OCI-M2 (cell line): ENCODE measurements around the gene RARB.

ENCODE experiments used
- DNase-seq: peaks from one replicate; lab custom pipeline; 2025; ENCODE audit not compliant: unreplicated experiment; lab: John Stamatoyannopoulos, UW

The RARB gene

DNA sequence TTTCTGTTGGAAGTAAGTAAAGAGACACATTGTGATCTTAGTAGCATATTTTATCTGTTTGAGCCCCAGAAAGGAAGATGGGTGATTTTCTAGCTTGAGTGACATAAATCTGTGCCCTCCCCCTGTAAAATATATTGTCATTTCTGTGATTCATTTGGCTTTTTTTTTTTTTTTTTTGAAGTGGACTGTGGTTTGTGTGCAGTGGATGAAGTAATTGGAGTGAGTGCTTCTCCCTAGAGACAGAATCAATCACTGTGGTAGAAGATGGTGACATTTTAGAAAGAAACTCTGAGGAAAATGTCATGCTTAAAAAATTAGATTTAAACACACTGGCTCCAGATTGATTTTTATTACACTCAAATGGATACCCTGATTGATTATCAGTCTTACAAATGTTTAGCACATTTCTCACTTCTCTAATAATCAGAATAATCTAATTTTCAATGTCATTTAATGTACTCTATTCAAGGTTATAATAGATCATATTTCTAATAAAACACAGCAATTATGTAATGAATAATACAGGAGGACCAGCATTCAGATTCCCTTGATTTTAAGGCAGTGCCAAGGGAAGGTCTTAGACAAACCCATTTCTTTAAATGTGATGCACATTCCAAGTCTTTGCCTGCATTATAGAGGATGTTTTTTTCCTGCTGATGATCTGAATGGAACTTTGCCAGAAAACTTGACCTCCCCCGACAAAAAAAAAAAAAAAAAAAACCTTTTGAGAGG lies 120.0 kb downstream of the RARB start:
- no peak for DNase-seq

GRCh38 chr3:25548836-25549235 lies 120.8 kb downstream of the RARB start:
- no peak for DNase-seq

- no peak for DNase-seq
Observed at GRCh38 chr3:25552251-25552650, 124.2 kb downstream of the RARB start.

- no peak for DNase-seq
Observed at GRCh38 chr3:25554376-25554775, 126.3 kb downstream of the RARB start.

- no peak for DNase-seq
Observed at GRCh38 chr3:25555695-25556437, 127.8 kb downstream of the RARB start.

- DNase-seq = no peak
Observed at GRCh38 chr3:25556447-25556846, 128.4 kb downstream of the RARB start.

GRCh38 chr3:25557694-25558093 lies 129.6 kb downstream of the RARB start:
- DNase-seq = no peak

GRCh38 chr3:25558121-25558520 lies 130.1 kb downstream of the RARB start:
- no peak for DNase-seq

DNA sequence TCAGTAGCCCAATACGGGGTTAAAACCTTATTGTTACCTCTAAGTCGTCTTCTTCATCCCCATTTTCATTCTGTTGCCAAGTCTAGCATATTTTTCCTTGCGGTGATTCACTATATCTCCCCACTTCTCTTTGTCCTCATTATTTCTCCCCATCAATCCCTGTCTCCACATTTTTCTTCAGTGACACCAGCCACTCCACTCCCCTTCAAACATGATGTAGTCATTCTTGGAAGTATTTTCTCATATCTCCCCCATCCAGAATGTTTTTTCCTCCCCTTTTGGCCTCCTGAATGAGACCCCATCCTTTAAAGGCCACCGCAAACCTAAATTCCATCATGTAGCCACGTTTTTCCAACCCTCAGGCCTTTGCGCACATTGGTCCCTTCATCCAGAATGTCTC lies 130.7 kb downstream of the RARB start:
- no peak for DNase-seq

GRCh38 chr3:25563601-25564000 lies 135.5 kb downstream of the RARB start:
- no peak for DNase-seq

- no peak for DNase-seq
Observed at GRCh38 chr3:25564075-25564474, 136.0 kb downstream of the RARB start.

- DNase-seq = no peak
Observed at GRCh38 chr3:25565807-25566206, 137.7 kb downstream of the RARB start.

DNA sequence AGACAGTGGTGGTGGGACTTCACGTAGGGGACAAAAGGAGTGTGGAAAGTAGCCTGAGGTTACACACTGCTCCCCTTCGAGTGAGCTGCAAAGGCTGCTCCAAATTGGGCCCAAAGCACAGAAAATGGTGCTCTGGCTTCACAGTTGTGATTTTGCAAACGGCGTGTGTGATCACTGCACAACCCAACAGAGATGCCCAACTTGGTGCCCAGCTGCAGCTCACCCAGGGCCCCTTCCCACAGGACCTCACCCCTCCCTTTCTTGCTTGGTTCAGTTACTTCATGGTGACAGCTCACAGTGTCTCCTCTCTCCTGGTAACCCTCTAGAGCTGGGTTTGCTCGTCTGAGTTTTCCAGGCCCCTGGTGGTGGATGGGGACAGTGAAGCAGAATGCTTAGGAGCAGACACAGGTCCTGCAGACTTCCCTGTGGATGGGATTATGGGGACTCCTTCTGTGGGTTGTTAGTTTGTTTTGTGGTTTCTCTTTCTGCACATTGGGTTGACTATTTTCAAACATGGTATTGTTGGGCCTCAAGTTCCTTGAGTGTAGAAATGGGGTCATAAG lies 138.4 kb downstream of the RARB start:
- DNase-seq = no peak

- no peak for DNase-seq
Observed at GRCh38 chr3:25567388-25567787, 139.3 kb downstream of the RARB start.

DNA sequence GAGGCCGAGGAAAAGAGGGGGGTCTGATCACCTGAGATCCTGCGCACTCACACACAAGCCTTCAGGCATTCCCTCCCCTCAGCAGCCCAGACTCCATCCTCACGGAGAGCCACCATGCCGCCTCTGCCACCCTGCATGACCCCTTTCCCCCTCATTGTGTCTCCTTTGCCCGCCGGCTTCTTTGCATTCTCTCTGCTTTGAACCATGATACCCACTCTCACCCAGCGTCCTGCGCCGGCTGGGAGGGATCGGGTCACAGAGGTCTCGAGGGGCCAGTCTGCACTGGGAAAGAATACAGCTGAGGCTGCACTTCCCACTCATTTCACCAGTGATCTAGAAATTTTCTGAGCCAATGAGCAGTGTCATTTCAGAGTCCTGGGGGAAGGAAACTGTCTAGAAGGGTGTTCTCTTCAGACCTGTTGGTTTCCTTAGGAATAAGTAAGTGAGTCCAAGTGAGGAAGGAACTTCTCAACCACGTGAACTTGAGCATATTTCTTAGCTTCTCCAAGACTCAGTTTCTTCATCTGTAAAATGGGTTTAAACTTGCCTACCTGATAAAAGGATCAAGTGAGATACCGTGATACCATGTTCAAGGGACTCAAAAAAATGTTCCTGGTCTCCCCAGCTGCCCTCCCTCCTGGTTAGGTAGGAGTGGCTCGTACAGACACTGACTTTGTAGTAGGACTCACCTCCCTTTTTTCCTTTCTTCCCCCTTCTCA lies 139.9 kb downstream of the RARB start:
- DNase-seq = no peak

DNA sequence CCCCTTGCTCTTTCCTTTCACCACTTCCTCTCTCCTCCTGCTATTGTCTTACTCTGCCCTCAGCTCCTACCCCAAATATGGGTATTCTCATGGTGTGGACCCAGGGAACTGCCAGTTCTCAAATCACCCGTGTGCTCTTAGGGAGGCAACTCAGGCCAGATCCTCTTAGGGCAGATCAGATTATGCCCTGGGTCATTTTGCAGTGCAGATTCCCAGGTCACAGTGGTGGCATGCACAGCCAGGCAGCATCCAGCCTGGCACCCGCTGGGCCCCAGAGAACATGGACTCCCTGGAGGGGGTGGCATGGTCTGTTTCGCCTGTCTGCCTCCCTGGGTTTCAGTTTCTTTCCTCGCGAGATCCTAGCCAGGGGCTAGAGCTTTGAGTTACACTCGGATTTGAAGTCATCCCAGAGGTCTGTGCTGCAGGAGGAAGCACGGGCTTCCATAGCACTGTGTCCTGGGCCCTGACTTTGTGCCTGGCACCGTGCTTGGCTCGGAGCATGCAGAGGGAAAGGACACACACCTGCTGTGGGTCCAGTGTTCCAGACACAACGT lies 140.5 kb downstream of the RARB start:
- no peak for DNase-seq

- no peak for DNase-seq
Observed at GRCh38 chr3:25571285-25571684, 143.2 kb downstream of the RARB start.

DNA sequence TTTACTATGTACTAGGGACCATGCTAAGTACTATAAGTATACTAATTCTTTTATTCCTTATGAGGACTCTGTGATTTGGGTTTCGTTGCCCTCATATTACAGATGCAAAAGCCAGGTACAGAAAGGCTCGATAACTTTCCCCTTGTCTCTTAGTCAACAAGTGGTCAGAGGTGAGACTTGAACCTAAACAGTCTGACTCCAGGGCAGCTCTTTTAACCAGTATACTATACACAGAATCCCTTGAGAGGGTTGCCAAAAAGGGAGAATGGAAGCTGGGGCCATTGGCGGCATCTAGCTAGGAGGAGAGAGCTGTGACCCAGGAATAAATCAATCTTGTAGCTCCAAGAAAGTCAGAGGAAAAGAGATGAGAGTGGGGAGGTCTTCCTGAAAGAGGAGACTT lies 144.3 kb downstream of the RARB start:
- DNase-seq = no peak

DNA sequence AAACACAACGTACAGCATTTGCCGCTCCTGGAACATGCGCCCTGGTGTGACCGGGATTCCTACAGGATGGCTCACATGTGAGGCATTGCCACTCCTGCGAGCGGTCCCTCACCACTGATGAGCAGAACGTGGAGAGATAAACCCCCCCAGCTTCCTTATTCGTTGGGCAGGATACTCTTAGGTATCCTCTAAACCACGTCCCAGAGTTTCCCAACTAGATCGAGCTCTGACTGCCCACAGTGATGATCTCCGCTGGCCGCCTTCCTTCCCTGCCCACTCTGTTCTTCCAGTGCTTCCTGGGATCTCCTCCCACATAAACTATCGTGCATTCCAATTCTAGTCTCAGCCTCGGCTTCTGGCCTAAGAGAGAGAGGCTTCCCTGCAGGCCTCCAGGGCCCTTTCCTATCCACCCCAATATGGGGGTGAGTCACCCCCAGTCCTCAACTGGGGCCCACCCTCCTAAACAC lies 144.9 kb downstream of the RARB start:
- no peak for DNase-seq

GRCh38 chr3:25573386-25574171 lies 145.5 kb downstream of the RARB start:
- no peak for DNase-seq
